Measurements from ENCODE around the gene TLX2. TPM values are rescaled to one million over a fixed set of nuclear protein-coding genes. Genes with fewer than 3 reads are reported as not detected.

Gene TLX2
- polyA plus RNA-seq, 2 of the 4 experiments (the other 2 are of a cell fraction), result 0.05 to 0.37 TPM

DNA sequence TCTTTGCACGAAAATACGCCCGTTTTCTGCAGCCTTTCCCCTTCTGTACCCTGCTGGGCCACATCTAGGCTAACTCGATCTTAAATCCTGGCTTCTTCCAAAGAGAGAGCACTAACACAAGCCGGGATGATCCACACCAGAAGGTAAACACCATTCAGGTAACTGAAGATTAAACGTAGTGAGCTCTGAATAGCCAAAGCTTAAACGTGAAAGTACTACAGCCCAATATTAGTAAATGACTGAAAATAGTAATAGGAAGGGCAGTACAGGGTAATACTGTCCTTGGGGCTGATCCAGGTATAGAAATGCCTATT, 41.3 kb upstream of the TLX2 start:
- 6% methylated on average over 7 of the region's 7 CpGs for WGBS (ENCODE audit: missing lambda C conversion rate)
- ChIA-PET CTCF (interaction anchor here (0.6 to 5.2 kb wide), 6 partner anchors 9 to 1264 kb away, joined by 3 to 37 read pairs (median 4); partner anchors contain the start of genes CCDC142, LBX2 and TTC31), POLR2A (interaction anchor here (0.9 to 3.1 kb wide), 6 partner anchors 9 to 33 kb away, joined by 3 to 37 read pairs (median 8); partner anchors contain the start of genes CCDC142, INO80B, TTC31 and WBP1)
- Histone ChIP-seq H3K9me3 (no peaks in the 10 kb centered on the region), H3K4me2 (peak overlapping the region; percentile 92), H3K4me3 (peak overlapping the region; percentile 63), H3K27ac (peak overlapping the region; percentile 86 to 91), H3K4me1 (peaks cover 16% of the 10 kb centered on the region)
- no peak for FAIRE-seq
- TF ChIP-seq HOXA7 (CRISPR knock-in tag; IDR thresholded peaks at IDR 0.05), result 0 out of 2 replicates have a peak, but pooled peaks have one; percentile 12
- TF ChIP-seq RAD21 (conservative IDR thresholded peaks at IDR 0.05 in 1 of 2, IDR thresholded peaks at IDR 0.05 in 1 of 2), result no peak
- DNase-seq (ENCODE audit: low read depth in 1 of 2, low spot score in 1 of 2), result no peak
- peak in 1 of 2 experiments; percentile 1; a peak in 4 of 6 replicates for ATAC-seq

DNA sequence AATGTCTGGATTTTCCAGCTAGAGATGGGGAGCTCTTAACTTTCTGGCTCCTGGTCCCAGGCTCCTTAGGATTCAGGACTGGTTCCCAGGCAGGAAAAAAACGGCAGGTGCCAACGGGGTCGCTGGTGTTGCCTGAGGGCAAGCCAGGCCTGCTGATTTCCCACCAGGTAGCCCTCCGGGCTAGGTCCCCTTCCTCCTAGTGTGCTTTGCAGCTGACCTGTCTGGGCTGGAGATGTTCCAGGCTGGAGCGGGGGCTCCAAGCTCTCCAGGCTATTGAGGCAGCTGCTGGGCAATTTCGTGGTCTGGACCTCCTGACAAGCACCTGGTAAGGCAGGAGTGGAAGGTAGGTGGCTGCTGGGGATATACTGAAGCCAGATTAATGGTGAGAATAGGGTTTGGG, 39.8 kb upstream of the TLX2 start:
- DNase-seq (ENCODE audit: low read depth in 1 of 2, low spot score in 1 of 2) (no peak), ATAC-seq (no peak), FAIRE-seq (no peak)
- 86% methylated on average over 6 of the region's 6 CpGs for WGBS (ENCODE audit: missing lambda C conversion rate)
- no peak overlapping the region for H3K4me3 ChIP-seq
- ChIA-PET CTCF (interaction anchor here (0.6 to 5.2 kb wide), 6 partner anchors 8 to 115 kb away, joined by 3 to 37 read pairs (median 5); partner anchors contain the start of genes CCDC142 and TTC31), POLR2A (no interaction called here)
- H3K27ac ChIP-seq, result no peak overlapping the region
- TF ChIP-seq ZFP36 (IDR thresholded peaks at IDR 0.05; ENCODE audit: borderline replicate concordance, partially characterized antibody) (no peak), CEBPB (IDR thresholded peaks at IDR 0.05) (no peak), MYC (IDR thresholded peaks at IDR 0.05; ENCODE audit: borderline replicate concordance, low read length) (no peak), CBX2 (IDR thresholded peaks at IDR 0.05; ENCODE audit: borderline replicate concordance, low read depth) (no peak), JUNB (IDR thresholded peaks at IDR 0.05) (no peak)
- TF ChIP-seq, protein P1, sequence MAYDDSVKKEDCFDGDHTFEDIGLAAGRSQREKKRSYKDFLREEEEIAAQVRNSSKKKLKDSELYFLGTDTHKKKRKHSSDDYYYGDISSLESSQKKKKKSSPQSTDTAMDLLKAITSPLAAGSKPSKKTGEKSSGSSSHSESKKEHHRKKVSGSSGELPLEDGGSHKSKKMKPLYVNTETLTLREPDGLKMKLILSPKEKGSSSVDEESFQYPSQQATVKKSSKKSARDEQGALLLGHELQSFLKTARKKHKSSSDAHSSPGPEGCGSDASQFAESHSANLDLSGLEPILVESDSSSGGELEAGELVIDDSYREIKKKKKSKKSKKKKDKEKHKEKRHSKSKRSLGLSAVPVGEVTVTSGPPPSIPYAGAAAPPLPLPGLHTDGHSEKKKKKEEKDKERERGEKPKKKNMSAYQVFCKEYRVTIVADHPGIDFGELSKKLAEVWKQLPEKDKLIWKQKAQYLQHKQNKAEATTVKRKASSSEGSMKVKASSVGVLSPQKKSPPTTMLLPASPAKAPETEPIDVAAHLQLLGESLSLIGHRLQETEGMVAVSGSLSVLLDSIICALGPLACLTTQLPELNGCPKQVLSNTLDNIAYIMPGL (CRISPR knock-in tag; IDR thresholded peaks at IDR 0.05; ENCODE audit: borderline replicate concordance), result no peak
- TF ChIP-seq, protein P2, sequence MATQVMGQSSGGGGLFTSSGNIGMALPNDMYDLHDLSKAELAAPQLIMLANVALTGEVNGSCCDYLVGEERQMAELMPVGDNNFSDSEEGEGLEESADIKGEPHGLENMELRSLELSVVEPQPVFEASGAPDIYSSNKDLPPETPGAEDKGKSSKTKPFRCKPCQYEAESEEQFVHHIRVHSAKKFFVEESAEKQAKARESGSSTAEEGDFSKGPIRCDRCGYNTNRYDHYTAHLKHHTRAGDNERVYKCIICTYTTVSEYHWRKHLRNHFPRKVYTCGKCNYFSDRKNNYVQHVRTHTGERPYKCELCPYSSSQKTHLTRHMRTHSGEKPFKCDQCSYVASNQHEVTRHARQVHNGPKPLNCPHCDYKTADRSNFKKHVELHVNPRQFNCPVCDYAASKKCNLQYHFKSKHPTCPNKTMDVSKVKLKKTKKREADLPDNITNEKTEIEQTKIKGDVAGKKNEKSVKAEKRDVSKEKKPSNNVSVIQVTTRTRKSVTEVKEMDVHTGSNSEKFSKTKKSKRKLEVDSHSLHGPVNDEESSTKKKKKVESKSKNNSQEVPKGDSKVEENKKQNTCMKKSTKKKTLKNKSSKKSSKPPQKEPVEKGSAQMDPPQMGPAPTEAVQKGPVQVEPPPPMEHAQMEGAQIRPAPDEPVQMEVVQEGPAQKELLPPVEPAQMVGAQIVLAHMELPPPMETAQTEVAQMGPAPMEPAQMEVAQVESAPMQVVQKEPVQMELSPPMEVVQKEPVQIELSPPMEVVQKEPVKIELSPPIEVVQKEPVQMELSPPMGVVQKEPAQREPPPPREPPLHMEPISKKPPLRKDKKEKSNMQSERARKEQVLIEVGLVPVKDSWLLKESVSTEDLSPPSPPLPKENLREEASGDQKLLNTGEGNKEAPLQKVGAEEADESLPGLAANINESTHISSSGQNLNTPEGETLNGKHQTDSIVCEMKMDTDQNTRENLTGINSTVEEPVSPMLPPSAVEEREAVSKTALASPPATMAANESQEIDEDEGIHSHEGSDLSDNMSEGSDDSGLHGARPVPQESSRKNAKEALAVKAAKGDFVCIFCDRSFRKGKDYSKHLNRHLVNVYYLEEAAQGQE (IDR thresholded peaks at IDR 0.05), result no peak
- TF ChIP-seq, protein P3, sequence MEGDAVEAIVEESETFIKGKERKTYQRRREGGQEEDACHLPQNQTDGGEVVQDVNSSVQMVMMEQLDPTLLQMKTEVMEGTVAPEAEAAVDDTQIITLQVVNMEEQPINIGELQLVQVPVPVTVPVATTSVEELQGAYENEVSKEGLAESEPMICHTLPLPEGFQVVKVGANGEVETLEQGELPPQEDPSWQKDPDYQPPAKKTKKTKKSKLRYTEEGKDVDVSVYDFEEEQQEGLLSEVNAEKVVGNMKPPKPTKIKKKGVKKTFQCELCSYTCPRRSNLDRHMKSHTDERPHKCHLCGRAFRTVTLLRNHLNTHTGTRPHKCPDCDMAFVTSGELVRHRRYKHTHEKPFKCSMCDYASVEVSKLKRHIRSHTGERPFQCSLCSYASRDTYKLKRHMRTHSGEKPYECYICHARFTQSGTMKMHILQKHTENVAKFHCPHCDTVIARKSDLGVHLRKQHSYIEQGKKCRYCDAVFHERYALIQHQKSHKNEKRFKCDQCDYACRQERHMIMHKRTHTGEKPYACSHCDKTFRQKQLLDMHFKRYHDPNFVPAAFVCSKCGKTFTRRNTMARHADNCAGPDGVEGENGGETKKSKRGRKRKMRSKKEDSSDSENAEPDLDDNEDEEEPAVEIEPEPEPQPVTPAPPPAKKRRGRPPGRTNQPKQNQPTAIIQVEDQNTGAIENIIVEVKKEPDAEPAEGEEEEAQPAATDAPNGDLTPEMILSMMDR (IDR thresholded peaks at IDR 0.05), result no peak
- H3K4me1 ChIP-seq, result peaks cover 16% of the 10 kb centered on the region
- no peak overlapping the region for H3K4me2 ChIP-seq
- H3K9me3 ChIP-seq, result no peaks in the 10 kb centered on the region

DNA sequence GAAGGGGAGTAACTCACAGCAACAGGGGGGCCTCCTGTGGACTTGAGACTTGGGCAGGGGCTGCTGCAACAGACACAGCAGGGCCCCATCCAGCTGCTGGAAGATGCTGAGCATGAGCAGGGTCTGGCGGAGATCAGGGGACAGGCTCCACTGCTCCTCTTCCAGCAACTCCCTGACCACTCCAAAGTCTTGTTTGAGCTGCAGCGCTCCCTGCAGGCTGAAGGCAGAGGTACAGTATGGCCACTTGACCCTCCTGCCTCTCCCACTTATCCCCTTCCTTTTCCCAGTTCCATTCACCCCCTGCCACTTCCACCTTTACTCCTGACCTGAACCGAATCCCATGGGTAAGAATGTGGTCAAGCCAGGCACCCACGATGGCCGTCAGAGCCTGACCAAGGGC, 39.4 kb upstream of the TLX2 start:
- Histone ChIP-seq H3K27ac (no peak overlapping the region), H3K4me1 (peaks cover 16% of the 10 kb centered on the region), H3K4me2 (no peak overlapping the region), H3K9me3 (no peaks in the 10 kb centered on the region), H3K4me3 (no peak overlapping the region)
- 93% methylated on average over 5 of the region's 5 CpGs for WGBS (ENCODE audit: missing lambda C conversion rate)
- ATAC-seq (no peak), DNase-seq (ENCODE audit: low read depth in 1 of 2, low spot score in 1 of 2) (peak in 1 of 2 experiments; percentile 44), FAIRE-seq (no peak)
- ChIA-PET CTCF (interaction anchor here (1.2 to 5.2 kb wide), 7 partner anchors 7 to 115 kb away, joined by 3 to 37 read pairs (median 5); partner anchors contain the start of genes CCDC142, INO80B and TTC31), POLR2A (no interaction called here)
- TF ChIP-seq, protein P4, sequence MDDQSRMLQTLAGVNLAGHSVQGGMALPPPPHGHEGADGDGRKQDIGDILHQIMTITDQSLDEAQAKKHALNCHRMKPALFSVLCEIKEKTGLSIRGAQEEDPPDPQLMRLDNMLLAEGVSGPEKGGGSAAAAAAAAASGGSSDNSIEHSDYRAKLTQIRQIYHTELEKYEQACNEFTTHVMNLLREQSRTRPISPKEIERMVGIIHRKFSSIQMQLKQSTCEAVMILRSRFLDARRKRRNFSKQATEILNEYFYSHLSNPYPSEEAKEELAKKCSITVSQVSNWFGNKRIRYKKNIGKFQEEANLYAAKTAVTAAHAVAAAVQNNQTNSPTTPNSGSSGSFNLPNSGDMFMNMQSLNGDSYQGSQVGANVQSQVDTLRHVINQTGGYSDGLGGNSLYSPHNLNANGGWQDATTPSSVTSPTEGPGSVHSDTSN (IDR thresholded peaks at IDR 0.05), result no peak
- TF ChIP-seq, protein P3 (IDR thresholded peaks at IDR 0.05), result peak; percentile 17; the same call in 2 of the 3 replicates
- no peak for TF ChIP-seq HOXB5 (CRISPR knock-in tag; IDR thresholded peaks at IDR 0.05)
- TF ChIP-seq CHD2 (IDR thresholded peaks at IDR 0.05; ENCODE audit: low read length, partially characterized antibody), result no peak
- TF ChIP-seq, protein P5, sequence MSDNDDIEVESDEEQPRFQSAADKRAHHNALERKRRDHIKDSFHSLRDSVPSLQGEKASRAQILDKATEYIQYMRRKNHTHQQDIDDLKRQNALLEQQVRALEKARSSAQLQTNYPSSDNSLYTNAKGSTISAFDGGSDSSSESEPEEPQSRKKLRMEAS (IDR thresholded peaks at IDR 0.05), result no peak
- TF ChIP-seq RCOR1 (IDR thresholded peaks at IDR 0.05; ENCODE audit: low read depth, low read length), result no peak

All from A549 (cell line).